Measurements from ENCODE around the gene GNPTG. TPM values are rescaled to one million over a fixed set of nuclear protein-coding genes. Genes with fewer than 3 reads are reported as not detected.

GNPTG gene
- total RNA-seq, 1 donor from 2014 or later: 11.8 TPM

- Histone ChIP-seq H3K27ac (no peak overlapping the region), H3K36me3 (no peaks in the 10 kb centered on the region), H3K4me3 (peak overlapping the region; percentile 100), H3K79me2 (ENCODE audit: low read depth) (peaks cover 60% of the 10 kb centered on the region), H3F3A (ENCODE audit: low read depth) (peaks cover 8% of the 10 kb centered on the region), H4K20me1 (ENCODE audit: low read depth) (peaks cover 59% of the 10 kb centered on the region), H3K4me1 (peaks cover 11% of the 10 kb centered on the region), H3K9me3 (ENCODE audit: low read depth) (no peaks in the 10 kb centered on the region), H3K27me3 (no peaks in the 10 kb centered on the region), H3K9ac (peak overlapping the region; percentile 100), H3K4me2 (peak overlapping the region; percentile 100), H2AFZ (replicated peaks) (no peak overlapping the region)
- Mint-ChIP-seq H3K4me1 (peaks cover 18% of the 10 kb centered on the region), H3K27ac (peak overlapping the region; percentile 99), H3K9me3 (no peaks in the 10 kb centered on the region), H3K27me3 (ENCODE audit: insufficient read depth, low read depth) (peaks cover 6% of the 10 kb centered on the region), H3K36me3 (peaks cover 13% of the 10 kb centered on the region), H3K4me3 (peak overlapping the region; percentile 98)
- TF ChIP-seq EZH2phosphoT487 (IDR thresholded peaks at IDR 0.05) (no peak), EZH2 (IDR thresholded peaks at IDR 0.05) (no peak)
- TF ChIP-seq, protein P1, sequence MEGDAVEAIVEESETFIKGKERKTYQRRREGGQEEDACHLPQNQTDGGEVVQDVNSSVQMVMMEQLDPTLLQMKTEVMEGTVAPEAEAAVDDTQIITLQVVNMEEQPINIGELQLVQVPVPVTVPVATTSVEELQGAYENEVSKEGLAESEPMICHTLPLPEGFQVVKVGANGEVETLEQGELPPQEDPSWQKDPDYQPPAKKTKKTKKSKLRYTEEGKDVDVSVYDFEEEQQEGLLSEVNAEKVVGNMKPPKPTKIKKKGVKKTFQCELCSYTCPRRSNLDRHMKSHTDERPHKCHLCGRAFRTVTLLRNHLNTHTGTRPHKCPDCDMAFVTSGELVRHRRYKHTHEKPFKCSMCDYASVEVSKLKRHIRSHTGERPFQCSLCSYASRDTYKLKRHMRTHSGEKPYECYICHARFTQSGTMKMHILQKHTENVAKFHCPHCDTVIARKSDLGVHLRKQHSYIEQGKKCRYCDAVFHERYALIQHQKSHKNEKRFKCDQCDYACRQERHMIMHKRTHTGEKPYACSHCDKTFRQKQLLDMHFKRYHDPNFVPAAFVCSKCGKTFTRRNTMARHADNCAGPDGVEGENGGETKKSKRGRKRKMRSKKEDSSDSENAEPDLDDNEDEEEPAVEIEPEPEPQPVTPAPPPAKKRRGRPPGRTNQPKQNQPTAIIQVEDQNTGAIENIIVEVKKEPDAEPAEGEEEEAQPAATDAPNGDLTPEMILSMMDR (IDR thresholded peaks at IDR 0.05): no peak
- peak; percentile 61 for DNase-seq (ENCODE audit: low spot score)
Observed at GRCh38 chr16:1310832-1311200, 40.9 kb upstream of the GNPTG start.

- peaks cover 65% of the 10 kb centered on the region for H3K79me2 ChIP-seq (ENCODE audit: low read depth)
- H3K27ac ChIP-seq: no peak overlapping the region
- no peak overlapping the region for H2AFZ ChIP-seq (replicated peaks)
- Mint-ChIP-seq H3K9me3 (no peaks in the 10 kb centered on the region), H3K36me3 (peaks cover 15% of the 10 kb centered on the region), H3K4me1 (peaks cover 18% of the 10 kb centered on the region), H3K27me3 (ENCODE audit: insufficient read depth, low read depth) (peaks cover 6% of the 10 kb centered on the region), H3K27ac (no peak overlapping the region), H3K4me3 (peak overlapping the region; percentile 98)
- no peaks in the 10 kb centered on the region for H3K36me3 ChIP-seq
- H3K4me1 ChIP-seq: peaks cover 11% of the 10 kb centered on the region
- peak; percentile 57 for DNase-seq (ENCODE audit: low spot score)
- H4K20me1 ChIP-seq (ENCODE audit: low read depth): peaks cover 64% of the 10 kb centered on the region
- peak overlapping the region; percentile 100 for H3K4me3 ChIP-seq
- H3K4me2 ChIP-seq: peak overlapping the region; percentile 100
- no peaks in the 10 kb centered on the region for H3K9me3 ChIP-seq (ENCODE audit: low read depth)
- TF ChIP-seq, protein P1 (IDR thresholded peaks at IDR 0.05): no peak
- TF ChIP-seq EZH2phosphoT487 (IDR thresholded peaks at IDR 0.05) (no peak), EZH2 (IDR thresholded peaks at IDR 0.05) (no peak)
- H3F3A ChIP-seq (ENCODE audit: low read depth): peaks cover 8% of the 10 kb centered on the region
- peak overlapping the region; percentile 100 for H3K9ac ChIP-seq
- no peaks in the 10 kb centered on the region for H3K27me3 ChIP-seq
Observed at GRCh38 chr16:1311212-1311737, 40.5 kb upstream of the GNPTG start.

DNA sequence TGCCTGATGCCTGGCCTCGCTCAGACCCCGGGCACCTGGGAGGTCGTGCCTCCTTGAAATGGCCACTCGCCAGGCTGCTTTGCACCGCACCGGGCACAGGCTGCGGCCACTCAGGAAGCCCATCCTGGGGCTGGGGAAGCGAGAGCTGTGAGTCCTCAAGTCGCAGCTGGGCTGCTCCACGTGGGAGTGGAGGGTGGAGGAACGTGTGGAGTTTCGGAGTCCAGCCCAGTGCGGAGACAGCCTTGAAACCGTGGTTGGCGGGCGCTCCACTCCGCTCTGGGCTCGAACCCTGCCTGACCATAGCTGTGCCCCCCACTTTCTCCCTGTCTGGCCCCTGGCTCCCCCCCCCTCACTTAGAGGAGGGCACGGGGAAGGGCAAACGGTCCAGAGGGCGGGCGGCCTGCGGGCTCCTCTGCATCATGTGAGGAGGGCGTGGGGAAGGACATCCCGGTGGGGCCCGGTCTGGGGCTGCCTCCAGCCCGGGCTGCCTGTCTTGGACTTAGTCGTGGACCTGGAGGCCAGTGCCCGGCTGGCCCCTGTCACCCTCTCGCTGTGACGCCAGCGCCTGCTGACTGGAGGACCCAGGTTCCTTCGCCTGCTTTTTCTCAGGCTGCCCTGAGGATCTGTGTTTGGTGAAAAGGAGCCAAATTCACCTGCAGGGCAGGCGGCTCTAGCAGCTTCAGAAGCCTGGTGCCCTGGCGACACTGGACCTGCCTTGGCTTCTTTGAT lies 39.8 kb upstream of the GNPTG start:
- H2AFZ ChIP-seq (replicated peaks): no peak overlapping the region
- peaks cover 71% of the 10 kb centered on the region for H3K79me2 ChIP-seq (ENCODE audit: low read depth)
- peak overlapping the region; percentile 100 for H3K9ac ChIP-seq
- H3F3A ChIP-seq (ENCODE audit: low read depth): peaks cover 8% of the 10 kb centered on the region
- H3K4me2 ChIP-seq: peak overlapping the region; percentile 100
- TF ChIP-seq, protein P1 (IDR thresholded peaks at IDR 0.05): no peak
- TF ChIP-seq EZH2 (IDR thresholded peaks at IDR 0.05) (no peak), EZH2phosphoT487 (IDR thresholded peaks at IDR 0.05) (no peak)
- H3K27ac Mint-ChIP-seq: no peak overlapping the region
- H3K9me3 Mint-ChIP-seq: no peaks in the 10 kb centered on the region
- peaks cover 6% of the 10 kb centered on the region for H3K27me3 Mint-ChIP-seq (ENCODE audit: insufficient read depth, low read depth)
- DNase-seq (ENCODE audit: low spot score): no peak
- H3K9me3 ChIP-seq (ENCODE audit: low read depth): no peaks in the 10 kb centered on the region
- no peak overlapping the region for H3K27ac ChIP-seq
- peaks cover 11% of the 10 kb centered on the region for H3K4me1 ChIP-seq
- peak overlapping the region; percentile 98 for H3K4me3 Mint-ChIP-seq
- H3K4me3 ChIP-seq: peak overlapping the region; percentile 100
- no peaks in the 10 kb centered on the region for H3K36me3 ChIP-seq
- H4K20me1 ChIP-seq (ENCODE audit: low read depth): peaks cover 70% of the 10 kb centered on the region
- H3K27me3 ChIP-seq: no peaks in the 10 kb centered on the region
- peaks cover 18% of the 10 kb centered on the region for H3K4me1 Mint-ChIP-seq
- peaks cover 19% of the 10 kb centered on the region for H3K36me3 Mint-ChIP-seq
